IMR-90 (cell line): Measurements from ENCODE around the gene CDC37L1. TPM values are rescaled to one million over a fixed set of nuclear protein-coding genes. Genes with fewer than 3 reads are reported as not detected.
"Not testable (repeated sequence)": the region's sequence is repeated elsewhere in the genome, so short reads cannot be mapped to it uniquely, and the experiment has no call there.

ENCODE experiments used
- ATAC-seq: fragments of 200-7000 bp; cut with Tn5 transposase; 2 replicates; pipeline ENCODE4 v1.9.1; 2020; ENCODE audit warnings: low read depth, mild to moderate bottlenecking, moderate library complexity
- BruUV-seq: library from RNA; stranded (reverse); fragments of 400-500 nt; replicated peaks from 2 replicates; lab custom pipeline; 2021; lab: Mats Ljungman, UMichigan
- CTCF ChIA-PET: fragments of 300-600 bp; formaldehyde crosslinking; extraction: SDS; loops from one replicate; lab custom pipeline; 2021; ENCODE audit warnings: antibody characterized with exemption; lab: Yijun Ruan, JAX
- POLR2A ChIA-PET: fragments of 300-600 bp; sonication (Branson Sonifier 250); formaldehyde crosslinking; loops from one replicate; lab custom pipeline; 2022; ENCODE audit warnings: antibody characterized with exemption; ENCODE audit not compliant: unreplicated experiment; lab: Charles Lee
- DNase-seq: peaks from one replicate; pipeline ENCODE4 v3.0.0; 2013
- H2AFZ ChIP-seq: replicated peaks from 2 replicates; pipeline ENCODE3; 2013; ENCODE audit warnings: low read length, mild to moderate bottlenecking; ENCODE audit not compliant: poor library complexity
- H2AK5ac ChIP-seq: 2 replicates; pipeline ENCODE4 v1.6.1; 2013; ENCODE audit warnings: low read depth, low read length, inconsistent platforms
- H2AK9ac ChIP-seq: replicated peaks from 2 replicates; pipeline ENCODE3; 2013; ENCODE audit warnings: mild to moderate bottlenecking, low read depth, low read length, moderate library complexity; ENCODE audit not compliant: poor library complexity
- H2BK120ac ChIP-seq: 2 replicates; pipeline ENCODE4 v1.6.1; 2013; ENCODE audit warnings: low read depth, low read length, inconsistent platforms
- H2BK15ac ChIP-seq: 3 replicates; pipeline ENCODE4 v1.6.1; 2013; ENCODE audit warnings: low read depth, low read length, inconsistent platforms
- H2BK20ac ChIP-seq: 2 replicates; pipeline ENCODE4 v1.6.1; 2013; ENCODE audit warnings: low read depth, mild to moderate bottlenecking, inconsistent platforms, low read length, moderate library complexity
- H2BK5ac ChIP-seq: 2 replicates; pipeline ENCODE4 v1.6.1; 2013; ENCODE audit warnings: mild to moderate bottlenecking, low read depth, low read length, inconsistent platforms; ENCODE audit not compliant: poor library complexity, severe bottlenecking
- H3K14ac ChIP-seq: replicated peaks from 2 replicates; pipeline ENCODE4 v1.6.1; 2013; ENCODE audit warnings: low read depth, low read length, inconsistent platforms
- H3K18ac ChIP-seq: 2 replicates; pipeline ENCODE4 v1.6.1; 2013; ENCODE audit warnings: low read depth, low read length, control low read depth
- H3K23ac ChIP-seq: 2 replicates; pipeline ENCODE4 v1.6.1; 2013; ENCODE audit warnings: low read depth, low read length, inconsistent platforms
- H3K27ac ChIP-seq: 2 replicates; pipeline ENCODE4 v1.5.1; 2013; ENCODE audit warnings: mild to moderate bottlenecking, control low read depth, low read length; ENCODE audit not compliant: insufficient read depth
- H3K27me3 ChIP-seq: 2 replicates; pipeline ENCODE4 v1.6.1; 2013; ENCODE audit warnings: low read length; ENCODE audit not compliant: control insufficient read depth, insufficient read depth
- H3K36me3 ChIP-seq: 2 replicates; pipeline ENCODE4 v1.6.1; 2013; ENCODE audit warnings: low read length, mixed read lengths; ENCODE audit not compliant: control insufficient read depth, insufficient read depth
- H3K4ac ChIP-seq: 2 replicates; pipeline ENCODE4 v1.6.1; 2013; ENCODE audit warnings: low read depth, low read length, inconsistent platforms
- H3K4me1 ChIP-seq: 2 replicates; pipeline ENCODE4 v1.6.1; 2013; ENCODE audit warnings: low read length, mixed read lengths; ENCODE audit not compliant: control insufficient read depth, insufficient read depth
- H3K4me2 ChIP-seq: 2 replicates; pipeline ENCODE4 v1.6.1; 2013; ENCODE audit warnings: low read depth, mild to moderate bottlenecking, control low read depth, low read length, moderate library complexity
- H3K4me3 ChIP-seq: 2 replicates; pipeline ENCODE4 v1.5.1; 2013; ENCODE audit warnings: low read depth, mild to moderate bottlenecking, control low read depth, low read length, moderate library complexity; ENCODE audit not compliant: insufficient read depth
- H3K56ac ChIP-seq: 2 replicates; pipeline ENCODE4 v1.6.1; 2013; ENCODE audit warnings: low read length, inconsistent platforms; ENCODE audit not compliant: insufficient read depth; ENCODE audit errors: extremely low read depth
- H3K79me1 ChIP-seq, 2 experiments: 2 replicates each; pipeline ENCODE4 v1.6.1; 2013; ENCODE audit warnings: low read length in 2 of 2, inconsistent platforms in 1 of 2, low read depth in 1 of 2
- H3K9ac ChIP-seq: 2 replicates; pipeline ENCODE4 v1.6.1; 2013; ENCODE audit warnings: low read depth, low read length, control low read depth
- H3K9me1 ChIP-seq: 2 replicates; pipeline ENCODE4 v1.6.1; 2013; ENCODE audit warnings: low read length, inconsistent platforms; ENCODE audit not compliant: insufficient read depth
- H3K9me3 ChIP-seq: 2 replicates; pipeline ENCODE4 v1.6.1; 2013; ENCODE audit warnings: low read length; ENCODE audit not compliant: control insufficient read depth, insufficient read depth
- H4K20me1 ChIP-seq: 2 replicates; pipeline ENCODE4 v1.6.1; 2013; ENCODE audit warnings: low read length, inconsistent platforms; ENCODE audit not compliant: insufficient read depth
- H4K5ac ChIP-seq: 2 replicates; pipeline ENCODE4 v1.6.1; 2013; ENCODE audit warnings: mild to moderate bottlenecking, low read depth, low read length, control low read depth
- H4K8ac ChIP-seq, 2 experiments: 2 replicates each; pipeline ENCODE4 v1.6.1; 2013; ENCODE audit warnings: low read depth in 2 of 2, low read length in 2 of 2, control low read depth in 1 of 2, inconsistent platforms in 1 of 2
- H4K91ac ChIP-seq: 2 replicates; pipeline ENCODE4 v1.6.1; 2013; ENCODE audit warnings: low read depth, low read length, inconsistent platforms; ENCODE audit not compliant: insufficient read depth
- WGBS, 2 experiments: methylation state at CpG; one replicate each; pipeline versions ENCODE4 v1.1.5 to v1.1.7; 2013; ENCODE audit warnings: missing lambda C conversion rate in 2 of 2; ENCODE audit not compliant: insufficient read length in 1 of 2; ENCODE audit errors: extremely low coverage in 2 of 2; 5-methylcytosine and 5-hydroxymethylcytosine counted together
- dilution Hi-C: fragments of 300-500 bp; cut with HindIII; formaldehyde crosslinking; loops from one replicate; pipeline ENCODE4 v1.14.3; 2018; ENCODE audit warnings: low sequenced_read_pairs; ENCODE audit not compliant: unreplicated experiment
- in situ Hi-C: fragments of 300-500 bp; cut with MboI; formaldehyde crosslinking; loops from 3 replicates; pipeline ENCODE4 v1.14.3; 2019; ENCODE audit warnings: low sequenced_read_pairs, inconsistent platforms, mixed read lengths
- intact Hi-C: fragments of 100-400 bp; cut with micrococcal nuclease; formaldehyde crosslinking; loops from 2 replicates; pipeline ENCODE4 v1.10.0; 2022
- polyA plus RNA-seq, 3 experiments: library from polyadenylated mRNA; depleted of rRNA; stranded (reverse); fragments of >200 nt; gene quantifications; 2 replicates each; pipeline ENCODE4 v1.2.3, GENCODE V29; 2012; ENCODE audit warnings: low replicate concordance in 1 of 3
- total RNA-seq: library from RNA; depleted of rRNA; stranded (reverse); fragments of >200 nt; gene quantifications from 2 replicates; pipeline ENCODE4 v1.2.3, GENCODE V29; 2012

Gene CDC37L1
- total and polyA plus RNA-seq, 2 of the 4 experiments (the other 2 are of a cell fraction) = 6.6 to 7.3 TPM

- dilution Hi-C loops, H3K23ac ChIP-seq, H2BK120ac ChIP-seq, H2BK15ac ChIP-seq, DNase-seq, H2BK5ac ChIP-seq, H4K20me1 ChIP-seq, H2BK20ac ChIP-seq, H3K56ac ChIP-seq, H3K27ac ChIP-seq, H4K8ac ChIP-seq, H3K4ac ChIP-seq, H3K4me3 ChIP-seq, H3K36me3 ChIP-seq, H3K14ac ChIP-seq, in situ Hi-C loops, CTCF ChIA-PET, H3K4me2 ChIP-seq, BruUV-seq, H3K18ac ChIP-seq, H3K9me3 ChIP-seq, H4K91ac ChIP-seq, H4K5ac ChIP-seq, H3K27me3 ChIP-seq, H2AFZ ChIP-seq, H3K9me1 ChIP-seq, H2AK5ac ChIP-seq, POLR2A ChIA-PET, H3K4me1 ChIP-seq, H2AK9ac ChIP-seq, H3K9ac ChIP-seq, ATAC-seq: not testable (repeated sequence)
- intact Hi-C loops = loop anchor here (10.0 kb wide), 1 partner anchor 346 kb away; no protein-coding TSS in a partner anchor
- no CpG with 5 or more reads among the region's 5 CpGs for WGBS, 2 experiments
- peaks cover 9 to 14% of the 10 kb centered on the region in 2 experiments; a peak in 3 of 4 replicates for H3K79me1 ChIP-seq
Observed at GRCh38 chr9:4660665-4661064, 18.7 kb upstream of the CDC37L1 start.
